Esophagus muscularis mucosa (tissue), 4 donors: Measurements from ENCODE around the gene NEURL4. TPM values are rescaled to one million over a fixed set of nuclear protein-coding genes. Genes with fewer than 3 reads are reported as not detected.

Experiments
- DNase-seq: peaks from one replicate; pipeline ENCODE4 v3.0.0-alpha.2; 2017; ENCODE audit errors: extremely low spot score
- H3K27ac ChIP-seq, 4 donors: fragments of 200-600 bp; sonication (generic); replicated peaks in 1 of 4; 1 replicate in 3 of 4; 2 replicates in 1 of 4; pipeline ENCODE4 v1.5.1; 2016 to 2019; ENCODE audit warnings: mild to moderate bottlenecking in 1 of 4
- H3K27me3 ChIP-seq, 4 donors: fragments of 200-600 bp; sonication (generic); one replicate each; pipeline versions ENCODE4 v1.5.1 to v1.6.0; 2016 to 2019
- H3K36me3 ChIP-seq, 4 donors: fragments of 200-600 bp; sonication (generic); one replicate each; pipeline ENCODE4 v1.5.1; 2016 to 2019
- H3K4me1 ChIP-seq, 4 donors: fragments of 200-600 bp; sonication (generic); one replicate each; pipeline ENCODE4 v1.5.1; 2016 to 2019
- H3K4me3 ChIP-seq, 4 donors: fragments of 200-600 bp; sonication (generic); 1 replicate in 2 of 4; 2 replicates in 2 of 4; pipeline ENCODE4 v1.5.1; 2016 to 2019; ENCODE audit warnings: mild to moderate bottlenecking in 4 of 4, moderate library complexity in 1 of 4
- H3K9me3 ChIP-seq, 4 donors: fragments of 200-600 bp; sonication (generic); 1 replicate in 3 of 4; 2 replicates in 1 of 4; pipeline ENCODE4 v1.5.1; 2016 to 2019
- CTCF ChIP-seq, 3 experiments: fragments of 200-600 bp in 2 of 3; fragments of 450-650 bp in 1 of 3; sonication (generic) in 2 of 3; IDR thresholded peaks; one replicate each; pipeline ENCODE4 v1.5.1; 2017 to 2019; ENCODE audit warnings: antibody characterized with exemption in 3 of 3, mild to moderate bottlenecking in 2 of 3, moderate library complexity in 1 of 3
- EP300 ChIP-seq: sonication (generic); formaldehyde crosslinking; IDR thresholded peaks from one replicate; pipeline ENCODE4 v1.6.1; 2017; ENCODE audit warnings: antibody characterized with exemption
- POLR2A ChIP-seq: fragments of 450-650 bp; IDR thresholded peaks from one replicate; pipeline ENCODE4 v1.6.1; 2017; ENCODE audit warnings: antibody characterized with exemption, moderate library complexity, mild to moderate bottlenecking, low read depth
- POLR2AphosphoS5 ChIP-seq, 2 donors: sonication (generic); formaldehyde crosslinking; IDR thresholded peaks; one replicate each; pipeline ENCODE4 v1.6.1; 2017; ENCODE audit warnings: antibody characterized with exemption in 2 of 2
- WGBS: methylation state at CpG from one replicate; pipeline ENCODE4 v1.1.5; 2018; 5-methylcytosine and 5-hydroxymethylcytosine counted together
- intact Hi-C: fragments of 100-400 bp; cut with DNase I; formaldehyde crosslinking; loops from one replicate; pipeline ENCODE4 v1.15.1; 2023
- total RNA-seq, 4 donors: library from RNA; depleted of rRNA; stranded (reverse); fragments of >200 nt; gene quantifications; one replicate each; pipeline versions ENCODE4 v1.1.0 to v1.2.1, GENCODE V29; 2016

The NEURL4 gene
- total RNA-seq, 4 donors from 2014 or later = 13.9 to 27.0 (median 20.6) TPM

- no peak overlapping the region for H3K27ac ChIP-seq
- peaks cover 9 to 19% (median 15%) of the 10 kb centered on the region in 4 donors for H3K4me1 ChIP-seq
- H3K27me3 ChIP-seq = no peaks in the 10 kb centered on the region
- intact Hi-C loops = no loop called here
- WGBS = 92% methylated on average over 7 of the region's 7 CpGs
- H3K4me3 ChIP-seq = no peak overlapping the region
- no peak for TF ChIP-seq EP300
- TF ChIP-seq CTCF (IDR thresholded peaks at IDR 0.05) = no peak
- TF ChIP-seq POLR2A = no peak
- TF ChIP-seq POLR2AphosphoS5 (IDR thresholded peaks at IDR 0.05) = no peak
- H3K36me3 ChIP-seq = no peaks in the 10 kb centered on the region
- no peaks in the 10 kb centered on the region for H3K9me3 ChIP-seq
- no peak for DNase-seq
Observed at GRCh38 chr17:7304179-7304578, 25.0 kb downstream of the NEURL4 start.

- Histone ChIP-seq H3K27me3 (peaks cover 0 to 36% (median 4%) of the 10 kb centered on the region in 4 donors), H3K9me3 (no peaks in the 10 kb centered on the region), H3K4me3 (peak overlapping the region; percentile 5 to 38 (median 29)), H3K36me3 (no peaks in the 10 kb centered on the region), H3K4me1 (peaks cover 49 to 56% (median 56%) of the 10 kb centered on the region in 4 donors), H3K27ac (peak overlapping the region; percentile 81 to 96 (median 92))
- 7% methylated on average over 18 of the region's 51 CpGs for WGBS
- TF ChIP-seq POLR2A = no peak
- peak; percentile 73 to 93 for TF ChIP-seq POLR2AphosphoS5 (IDR thresholded peaks at IDR 0.05)
- TF ChIP-seq CTCF (IDR thresholded peaks at IDR 0.05) = peak; percentile 97 to 99 (median 99)
- peak; percentile 47 for TF ChIP-seq EP300
- intact Hi-C loops = loop anchor here (1.0 kb wide), 1 partner anchor 16 kb away; no protein-coding TSS in a partner anchor
- peak; percentile 98 for DNase-seq
Observed at GRCh38 chr17:7296189-7296861, 32.8 kb downstream of the NEURL4 start.

GRCh38 chr17:7295230-7296180, 33.6 kb downstream of the NEURL4 start:
- WGBS = 68% methylated on average over 42 of the region's 42 CpGs
- peaks cover 58 to 64% (median 64%) of the 10 kb centered on the region in 4 donors for H3K4me1 ChIP-seq

More at GRCh38 chr17:7295230-7296180, 33.6 kb downstream of the NEURL4 start:
- Histone ChIP-seq H3K27me3 (peaks cover 0 to 37% (median 4%) of the 10 kb centered on the region in 4 donors), H3K36me3 (no peaks in the 10 kb centered on the region), H3K27ac (peak overlapping the region; percentile 81 to 96 (median 92)), H3K9me3 (no peaks in the 10 kb centered on the region), H3K4me3 (peak overlapping the region in 3 of 4 donors; percentile 5 to 46 (median 46))
- no peak for DNase-seq
- TF ChIP-seq EP300 = no peak
- TF ChIP-seq POLR2AphosphoS5 (IDR thresholded peaks at IDR 0.05) = no peak
- no peak for TF ChIP-seq POLR2A
- TF ChIP-seq CTCF (IDR thresholded peaks at IDR 0.05) = no peak
- intact Hi-C loops = loop anchor here (1.0 kb wide), 1 partner anchor 15 kb away; no protein-coding TSS in a partner anchor
